PFSK-1 (cell line): ENCODE results near the gene LRFN3.

ENCODE experiments used
- POLR2AphosphoS5 ChIP-seq: IDR thresholded peaks from 2 replicates; pipeline ENCODE4 v1.6.1; 2012; ENCODE audit warnings: low read depth, mild to moderate bottlenecking, control low read depth, low read length, moderate library complexity
- SIN3A ChIP-seq: IDR thresholded peaks from 2 replicates; pipeline ENCODE4 v1.6.1; 2012; ENCODE audit warnings: mild to moderate bottlenecking, low read length, moderate library complexity, borderline replicate concordance; ENCODE audit not compliant: insufficient read depth

GRCh38 chr19:35959040-35959967, 23.1 kb downstream of the LRFN3 start:
- no peak for TF ChIP-seq POLR2AphosphoS5
- TF ChIP-seq SIN3A = no peak
